HL-60/S4 treated with phorbol 12-myristate 13-acetate at 8.2 ng/mL for 4 days and 3 days (cell line): Measurements from ENCODE around the gene MAB21L4.

ENCODE experiments used
- in situ Hi-C: fragments of 300-500 bp; cut with MboI; formaldehyde crosslinking; loops from 2 replicates; pipeline ENCODE4 v1.15.0; 2022; ENCODE audit warnings: low sequenced_read_pairs

The MAB21L4 gene

GRCh38 chr2:240840435-240841060 lies 55.4 kb downstream of the MAB21L4 start:
- in situ Hi-C loops: no loop called here

- in situ Hi-C loops: no loop called here
Observed at GRCh38 chr2:240839152-240840143, 56.5 kb downstream of the MAB21L4 start.

GRCh38 chr2:240837621-240838020 lies 58.3 kb downstream of the MAB21L4 start:
- in situ Hi-C loops: no loop called here

- in situ Hi-C loops: no loop called here
Observed at GRCh38 chr2:240836781-240837467, 59.0 kb downstream of the MAB21L4 start.
